ENCODE measurements around the gene SEMA3C. TPM values are rescaled to one million over a fixed set of nuclear protein-coding genes. Genes with fewer than 3 reads are reported as not detected.

SEMA3C gene
- total RNA-seq, 2 experiments from 2014 or later: 0.08 TPM

DNA sequence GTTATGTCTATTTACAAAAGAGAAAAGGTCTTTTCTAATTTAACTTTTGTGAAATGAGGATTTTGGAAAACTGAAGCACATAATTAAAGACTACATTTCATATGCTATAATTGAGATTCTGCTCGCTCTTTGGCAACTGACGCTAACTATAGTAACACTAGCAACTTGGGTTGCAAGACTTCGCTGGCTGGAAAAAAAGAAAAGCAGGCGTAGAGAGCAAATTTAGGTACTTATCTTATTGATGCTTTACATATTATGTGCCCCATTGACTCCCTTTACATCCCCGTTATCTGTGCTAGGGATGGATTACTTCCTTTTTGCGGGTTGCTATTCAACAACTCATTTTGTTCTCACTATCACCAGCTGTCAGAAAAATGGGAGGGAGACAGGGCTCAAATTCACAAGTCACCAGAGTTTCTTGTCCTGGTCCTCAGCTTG lies 10.5 kb downstream of the SEMA3C start:
- TF ChIP-seq, protein P1, sequence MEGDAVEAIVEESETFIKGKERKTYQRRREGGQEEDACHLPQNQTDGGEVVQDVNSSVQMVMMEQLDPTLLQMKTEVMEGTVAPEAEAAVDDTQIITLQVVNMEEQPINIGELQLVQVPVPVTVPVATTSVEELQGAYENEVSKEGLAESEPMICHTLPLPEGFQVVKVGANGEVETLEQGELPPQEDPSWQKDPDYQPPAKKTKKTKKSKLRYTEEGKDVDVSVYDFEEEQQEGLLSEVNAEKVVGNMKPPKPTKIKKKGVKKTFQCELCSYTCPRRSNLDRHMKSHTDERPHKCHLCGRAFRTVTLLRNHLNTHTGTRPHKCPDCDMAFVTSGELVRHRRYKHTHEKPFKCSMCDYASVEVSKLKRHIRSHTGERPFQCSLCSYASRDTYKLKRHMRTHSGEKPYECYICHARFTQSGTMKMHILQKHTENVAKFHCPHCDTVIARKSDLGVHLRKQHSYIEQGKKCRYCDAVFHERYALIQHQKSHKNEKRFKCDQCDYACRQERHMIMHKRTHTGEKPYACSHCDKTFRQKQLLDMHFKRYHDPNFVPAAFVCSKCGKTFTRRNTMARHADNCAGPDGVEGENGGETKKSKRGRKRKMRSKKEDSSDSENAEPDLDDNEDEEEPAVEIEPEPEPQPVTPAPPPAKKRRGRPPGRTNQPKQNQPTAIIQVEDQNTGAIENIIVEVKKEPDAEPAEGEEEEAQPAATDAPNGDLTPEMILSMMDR (IDR thresholded peaks at IDR 0.05): no peak
- ChIA-PET CTCF (no interaction called here), POLR2A (no interaction called here)
- intact Hi-C loops (cut with DNase I, micrococcal nuclease): no loop called here
- Mint-ChIP-seq H3K4me1 (ENCODE audit: low read depth) (no peaks in the 10 kb centered on the region), H3K36me3 (ENCODE audit: low read depth) (no peaks in the 10 kb centered on the region), H3K4me3 (no peak overlapping the region), H3K27ac (no peak overlapping the region), H3K9me3 (no peaks in the 10 kb centered on the region), H3K27me3 (no peaks in the 10 kb centered on the region)
- H3K9me3 ChIP-seq (ENCODE audit: control insufficient read depth in 1 of 2, insufficient read depth in 1 of 2, low read length in 2 of 2): peaks cover 0 to 3% of the 10 kb centered on the region in 2 experiments
- no peak for ATAC-seq (ENCODE audit: poor library complexity)
- no peak overlapping the region for H3K27ac ChIP-seq (ENCODE audit: low read depth in 1 of 2, low read length in 2 of 2)
- DNase-seq: no peak
- H3K4me3 ChIP-seq (ENCODE audit: low read length): no peak overlapping the region
- H3K27me3 ChIP-seq (ENCODE audit: control insufficient read depth in 1 of 2, insufficient read depth in 2 of 2, low read length in 2 of 2): no peaks in the 10 kb centered on the region
- no peaks in the 10 kb centered on the region for H3K36me3 ChIP-seq (ENCODE audit: insufficient read depth, low read length)
- no peaks in the 10 kb centered on the region for H3K4me1 ChIP-seq (ENCODE audit: insufficient read depth, low read length)

DNA sequence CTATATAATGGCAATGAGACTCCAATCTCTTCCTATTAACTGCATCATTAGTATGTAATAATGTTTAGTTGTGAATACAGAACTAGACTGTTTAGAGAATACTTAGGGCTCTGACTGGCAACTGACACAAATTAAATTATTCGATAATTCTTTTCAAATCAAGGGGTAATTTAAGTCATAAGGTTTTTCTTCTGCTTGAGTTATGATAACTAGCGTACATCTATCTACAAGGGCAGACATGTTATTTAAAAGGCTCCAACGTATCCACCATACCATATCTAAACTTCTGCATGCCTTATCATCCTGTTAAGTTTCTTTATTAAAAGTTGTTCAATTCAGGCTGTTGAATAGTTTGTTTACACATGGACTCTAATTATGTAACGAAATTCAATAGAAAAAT lies 11.2 kb downstream of the SEMA3C start:
- intact Hi-C loops (cut with DNase I, micrococcal nuclease): no loop called here

DNA sequence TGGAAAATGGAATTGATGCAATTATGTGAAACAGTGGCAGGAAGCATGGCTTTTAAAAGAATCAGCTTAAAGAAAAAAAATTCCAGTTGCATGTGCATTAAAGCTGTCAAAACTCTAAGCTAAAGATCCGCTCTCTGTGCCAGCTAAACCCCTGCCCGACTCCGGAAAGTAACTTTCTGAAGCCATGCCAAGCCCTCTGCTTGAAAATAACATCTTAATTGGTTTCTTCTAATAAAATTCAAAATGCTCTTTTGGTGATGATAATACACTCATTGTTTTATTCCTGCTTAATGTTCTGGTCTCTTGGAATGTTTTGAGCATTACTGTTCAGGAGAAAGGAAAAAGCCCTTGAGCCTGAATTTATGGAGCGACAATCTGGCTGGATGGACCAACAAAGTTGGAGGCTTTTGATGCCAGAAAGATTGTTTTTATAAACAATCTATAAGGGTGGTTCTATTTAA lies 11.7 kb downstream of the SEMA3C start:
- Histone ChIP-seq H3K36me3 (ENCODE audit: insufficient read depth, low read length) (no peaks in the 10 kb centered on the region), H3K4me3 (ENCODE audit: low read length) (no peak overlapping the region), H3K4me1 (ENCODE audit: insufficient read depth, low read length) (no peaks in the 10 kb centered on the region), H3K9me3 (ENCODE audit: control insufficient read depth in 1 of 2, insufficient read depth in 1 of 2, low read length in 2 of 2) (peaks cover 0 to 3% of the 10 kb centered on the region in 2 experiments), H3K27ac (ENCODE audit: low read depth in 1 of 2, low read length in 2 of 2) (no peak overlapping the region), H3K27me3 (ENCODE audit: control insufficient read depth in 1 of 2, insufficient read depth in 2 of 2, low read length in 2 of 2) (no peaks in the 10 kb centered on the region)
- CTCF ChIA-PET: no interaction called here
- no peak for DNase-seq
- TF ChIP-seq, protein P1 (IDR thresholded peaks at IDR 0.05): no peak
- H3K27me3 Mint-ChIP-seq: no peaks in the 10 kb centered on the region
- H3K4me1 Mint-ChIP-seq (ENCODE audit: low read depth): no peaks in the 10 kb centered on the region
- H3K9me3 Mint-ChIP-seq: no peaks in the 10 kb centered on the region
- H3K4me3 Mint-ChIP-seq: no peak overlapping the region
- no peak overlapping the region for H3K27ac Mint-ChIP-seq
- H3K36me3 Mint-ChIP-seq (ENCODE audit: low read depth): no peaks in the 10 kb centered on the region
- POLR2A ChIA-PET: no interaction called here
- intact Hi-C loops (cut with DNase I, micrococcal nuclease): no loop called here
- ATAC-seq (ENCODE audit: poor library complexity): no peak

More for the DNA sequence above, 11.2 kb downstream of the SEMA3C start:
- H3K27me3 ChIP-seq (ENCODE audit: control insufficient read depth in 1 of 2, insufficient read depth in 2 of 2, low read length in 2 of 2): no peaks in the 10 kb centered on the region
- ChIA-PET POLR2A (no interaction called here), CTCF (no interaction called here)
- Mint-ChIP-seq H3K27me3 (no peaks in the 10 kb centered on the region), H3K36me3 (ENCODE audit: low read depth) (no peaks in the 10 kb centered on the region), H3K27ac (no peak overlapping the region), H3K4me1 (ENCODE audit: low read depth) (no peaks in the 10 kb centered on the region), H3K4me3 (no peak overlapping the region), H3K9me3 (no peaks in the 10 kb centered on the region)
- no peaks in the 10 kb centered on the region for H3K36me3 ChIP-seq (ENCODE audit: insufficient read depth, low read length)
- H3K9me3 ChIP-seq (ENCODE audit: control insufficient read depth in 1 of 2, insufficient read depth in 1 of 2, low read length in 2 of 2): peaks cover 0 to 3% of the 10 kb centered on the region in 2 experiments
- H3K4me3 ChIP-seq (ENCODE audit: low read length): no peak overlapping the region
- DNase-seq (no peak), ATAC-seq (ENCODE audit: poor library complexity) (no peak)
- no peaks in the 10 kb centered on the region for H3K4me1 ChIP-seq (ENCODE audit: insufficient read depth, low read length)
- no peak overlapping the region for H3K27ac ChIP-seq (ENCODE audit: low read depth in 1 of 2, low read length in 2 of 2)
- TF ChIP-seq, protein P1 (IDR thresholded peaks at IDR 0.05): no peak

Data from CD4-positive, alpha-beta T cell (primary cell).